PC-3 (cell line): ENCODE results near the gene ZNF800. TPM values are rescaled to one million over a fixed set of nuclear protein-coding genes. Genes with fewer than 3 reads are reported as not detected.
"Not testable (repeated sequence)": the region's sequence is repeated elsewhere in the genome, so short reads cannot be mapped to it uniquely, and the experiment has no call there.

Experiments used
- ATAC-seq: fragments of 200-7000 bp; cut with Tn5 transposase; 2 replicates; pipeline ENCODE4 v1.9.1; 2020; ENCODE audit warnings: mild to moderate bottlenecking, moderate library complexity
- BruUV-seq: library from RNA; stranded (reverse); fragments of 400-500 nt; replicated peaks from 2 replicates; lab custom pipeline; 2021; lab: Mats Ljungman, UMichigan
- CTCF ChIA-PET: fragments of 300-600 bp; sonication (Branson Sonifier 250); formaldehyde crosslinking; loops from one replicate; lab custom pipeline; 2022; ENCODE audit warnings: antibody characterized with exemption; lab: Charles Lee
- POLR2A ChIA-PET: fragments of 300-600 bp; sonication (Branson Sonifier 250); formaldehyde crosslinking; loops from one replicate; lab custom pipeline; 2022; ENCODE audit warnings: antibody characterized with exemption; ENCODE audit not compliant: unreplicated experiment; lab: Charles Lee
- DNase-seq: peaks from one replicate; pipeline ENCODE4 v3.0.0-alpha.2; 2015
- H2AFZ ChIP-seq: fragments of 300-600 bp; sonication (generic); 2 replicates; pipeline ENCODE4 v1.6.0; 2016; ENCODE audit warnings: antibody characterized with exemption, low read length
- H3F3A ChIP-seq: fragments of 300-600 bp; sonication (generic); one replicate; pipeline ENCODE4 v1.6.0; 2017; ENCODE audit warnings: antibody characterized with exemption, low read length, control low read depth, mild to moderate bottlenecking; ENCODE audit not compliant: unreplicated experiment
- H3K27ac ChIP-seq: fragments of 300-600 bp; sonication (generic); 2 replicates; pipeline ENCODE4 v1.5.1; 2016; ENCODE audit warnings: mild to moderate bottlenecking, low read length
- H3K27me3 ChIP-seq: fragments of 300-600 bp; sonication (generic); 2 replicates; pipeline ENCODE4 v1.6.1; 2016; ENCODE audit warnings: low read length, mixed read lengths
- H3K36me3 ChIP-seq: fragments of 300-600 bp; sonication (generic); 2 replicates; pipeline ENCODE4 v1.6.1; 2016; ENCODE audit warnings: low read depth, mixed run types, low read length, mixed read lengths
- H3K4me1 ChIP-seq: fragments of 300-600 bp; sonication (generic); 2 replicates; pipeline ENCODE4 v1.5.1; 2016; ENCODE audit warnings: low read length; ENCODE audit not compliant: insufficient read depth
- H3K4me2 ChIP-seq: fragments of 300-600 bp; sonication (generic); 2 replicates; pipeline ENCODE4 v1.6.0; 2016; ENCODE audit warnings: low read length
- H3K4me3 ChIP-seq: fragments of 300-600 bp; sonication (generic); 2 replicates; pipeline ENCODE4 v1.5.1; 2016; ENCODE audit warnings: mild to moderate bottlenecking, low read length, mixed read lengths
- H3K79me2 ChIP-seq: fragments of 300-600 bp; sonication (generic); 2 replicates; pipeline ENCODE4 v1.6.1; 2017; ENCODE audit warnings: low read length, mixed read lengths
- H3K9ac ChIP-seq: fragments of 300-600 bp; sonication (generic); 2 replicates; pipeline ENCODE4 v1.6.0; 2016; ENCODE audit warnings: mild to moderate bottlenecking, low read length
- H3K9me2 ChIP-seq: fragments of 300-600 bp; sonication (generic); replicated peaks from 2 replicates; pipeline ENCODE4 v1.6.1; 2016; ENCODE audit warnings: mixed run types, low read length, mixed read lengths
- H3K9me3 ChIP-seq: fragments of 300-600 bp; sonication (generic); 2 replicates; pipeline ENCODE4 v1.6.1; 2016; ENCODE audit warnings: low read length, mixed read lengths
- H4K20me1 ChIP-seq: fragments of 300-600 bp; sonication (generic); 2 replicates; pipeline ENCODE4 v1.6.1; 2016; ENCODE audit warnings: low read length, mixed read lengths
- CTCF ChIP-seq: fragments of 300-600 bp; sonication (generic); conservative IDR thresholded peaks from 2 replicates; pipeline ENCODE4 v1.5.1; 2017; ENCODE audit warnings: antibody characterized with exemption, low read depth, mild to moderate bottlenecking, low read length
- EZH2 ChIP-seq: fragments of 300-600 bp; sonication (generic); IDR thresholded peaks from one replicate; pipeline ENCODE4 v1.6.1; 2017; ENCODE audit warnings: antibody characterized with exemption, mild to moderate bottlenecking, low read length; ENCODE audit not compliant: unreplicated experiment
- EZH2phosphoT487 ChIP-seq: fragments of 300-600 bp; sonication (generic); IDR thresholded peaks from 2 replicates; pipeline ENCODE4 v1.6.1; 2018; ENCODE audit warnings: mild to moderate bottlenecking, antibody characterized with exemption, low read length, borderline replicate concordance
- intact Hi-C: fragments of 100-400 bp; cut with micrococcal nuclease; formaldehyde crosslinking; loops from 2 replicates; pipeline ENCODE4 v1.9.0; 2023
- total RNA-seq: library from RNA; depleted of rRNA; stranded (reverse); fragments of >200 nt; gene quantifications from 2 replicates; pipeline ENCODE4 v1.2.3, GENCODE V29; 2014

ZNF800 gene
- total RNA-seq, 1 experiment from 2014 or later = 13.2 TPM

GRCh38 chr7:127396184-127396583 lies 3.7 kb upstream of the ZNF800 start:
- POLR2A ChIA-PET = no interaction called here
- Histone ChIP-seq H3F3A (no peaks in the 10 kb centered on the region), H3K36me3 (no peaks in the 10 kb centered on the region), H3K27me3 (peaks cover 5% of the 10 kb centered on the region; the same call in 1 of the 2 replicates), H3K4me3 (no peak overlapping the region), H3K4me1 (peaks cover 9% of the 10 kb centered on the region), H3K9me3 (no peaks in the 10 kb centered on the region), H3K9me2 (no peaks in the 10 kb centered on the region), H3K9ac (no peak overlapping the region), H3K27ac (no peak overlapping the region), H3K4me2 (no peak overlapping the region), H4K20me1 (no peaks in the 10 kb centered on the region), H3K79me2 (peaks cover 14% of the 10 kb centered on the region), H2AFZ (no peak overlapping the region)
- CTCF ChIA-PET = no interaction called here
- no TSS peak for BruUV-seq
- DNase-seq (no peak), ATAC-seq (no peak)
- TF ChIP-seq EZH2 = no peak
- TF ChIP-seq EZH2phosphoT487 = no peak
- TF ChIP-seq CTCF = no peak
- intact Hi-C loops = no loop called here

DNA sequence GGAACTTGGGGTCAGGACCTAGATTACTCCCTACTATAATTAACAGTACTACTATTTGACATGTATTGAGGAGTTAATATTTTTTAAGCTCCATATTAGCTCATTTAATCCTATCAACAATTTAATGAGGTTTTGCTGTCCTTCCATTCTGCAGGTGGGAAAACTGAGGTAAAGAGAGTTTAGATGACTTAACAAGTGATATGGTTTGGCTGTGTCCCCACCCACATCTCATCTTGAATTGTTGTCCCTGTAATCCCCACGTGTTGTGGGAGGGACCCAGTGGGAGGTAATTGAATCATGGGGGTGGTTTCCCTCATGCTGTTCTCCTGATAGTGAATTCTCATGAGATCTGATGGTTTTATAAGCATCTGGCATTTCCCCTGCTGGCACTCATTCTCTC lies 2.6 kb upstream of the ZNF800 start:
- H3K9ac ChIP-seq, H3K27me3 ChIP-seq, H3K4me3 ChIP-seq, H3K9me2 ChIP-seq, H4K20me1 ChIP-seq, POLR2A ChIA-PET, H3K4me2 ChIP-seq, BruUV-seq, H3F3A ChIP-seq, H3K27ac ChIP-seq, H2AFZ ChIP-seq, H3K9me3 ChIP-seq, DNase-seq, intact Hi-C loops, ATAC-seq, H3K36me3 ChIP-seq: not testable (repeated sequence)
- H3K4me1 ChIP-seq = peaks cover 19% of the 10 kb centered on the region
- CTCF ChIA-PET = interaction anchor here (0.6 kb wide), 1 partner anchor 82 kb away, joined by 3 read pairs; no protein-coding TSS in a partner anchor
- peaks cover 24% of the 10 kb centered on the region for H3K79me2 ChIP-seq

DNA sequence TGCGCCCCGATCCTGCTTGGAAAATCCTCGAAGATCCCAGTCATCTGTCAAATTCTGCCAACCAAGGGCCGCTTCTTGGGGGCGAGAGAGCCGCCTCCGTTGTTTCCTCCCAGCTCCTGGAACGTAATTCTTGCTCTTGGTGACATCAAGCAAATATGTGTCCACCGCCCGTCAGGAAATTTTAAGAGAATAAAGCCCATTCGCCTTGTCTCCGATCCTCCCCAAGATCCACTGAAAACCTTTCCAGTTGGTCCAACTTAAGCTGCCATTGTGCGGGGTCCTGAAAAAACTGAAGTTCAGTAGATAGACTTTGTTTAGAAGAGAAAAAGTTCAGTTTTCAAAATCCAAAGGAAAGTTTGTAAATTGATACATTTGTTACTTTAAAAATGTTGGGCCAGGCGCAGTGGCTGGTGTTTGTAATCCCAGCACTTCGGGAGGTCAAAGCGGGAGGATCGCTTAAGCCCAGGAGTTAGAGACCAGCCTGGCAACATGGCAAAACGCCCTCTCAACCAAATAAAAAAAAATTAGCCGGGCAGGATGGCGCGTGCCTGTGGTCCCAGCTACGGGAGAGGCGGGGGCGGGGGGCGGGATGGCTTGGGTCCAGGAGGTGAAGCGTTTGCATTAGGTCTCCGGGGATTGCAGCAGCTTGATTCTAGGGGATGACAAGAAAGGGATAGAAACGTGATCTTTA lies 1.0 kb upstream of the ZNF800 start:
- TF ChIP-seq CTCF (no peak), EZH2 (no peak), EZH2phosphoT487 (no peak)
- Histone ChIP-seq H4K20me1 (no peaks in the 10 kb centered on the region), H3K9me3 (no peaks in the 10 kb centered on the region), H3K4me3 (peak overlapping the region; percentile 99), H3K27ac (no peak overlapping the region), H3F3A (no peaks in the 10 kb centered on the region), H3K4me1 (peaks cover 21% of the 10 kb centered on the region), H3K4me2 (peak overlapping the region; percentile 92), H3K79me2 (peaks cover 40% of the 10 kb centered on the region), H3K36me3 (peaks cover 12% of the 10 kb centered on the region; the same call in 1 of the 2 replicates), H2AFZ (peak overlapping the region; percentile 91), H3K27me3 (peaks cover 3% of the 10 kb centered on the region; the same call in 1 of the 2 replicates), H3K9me2 (no peaks in the 10 kb centered on the region), H3K9ac (peak overlapping the region; percentile 16; the same call in 1 of the 2 replicates)
- DNase-seq (no peak), ATAC-seq (no peak)
- POLR2A ChIA-PET = no interaction called here
- intact Hi-C loops = loop anchor here (5.0 kb wide), 3 partner anchors 44 to 141 kb away; partner anchors contain the start of gene GRM8
- BruUV-seq = no TSS peak
- CTCF ChIA-PET = no interaction called here
